ENCODE measurements around the gene CNTNAP1.

DNA sequence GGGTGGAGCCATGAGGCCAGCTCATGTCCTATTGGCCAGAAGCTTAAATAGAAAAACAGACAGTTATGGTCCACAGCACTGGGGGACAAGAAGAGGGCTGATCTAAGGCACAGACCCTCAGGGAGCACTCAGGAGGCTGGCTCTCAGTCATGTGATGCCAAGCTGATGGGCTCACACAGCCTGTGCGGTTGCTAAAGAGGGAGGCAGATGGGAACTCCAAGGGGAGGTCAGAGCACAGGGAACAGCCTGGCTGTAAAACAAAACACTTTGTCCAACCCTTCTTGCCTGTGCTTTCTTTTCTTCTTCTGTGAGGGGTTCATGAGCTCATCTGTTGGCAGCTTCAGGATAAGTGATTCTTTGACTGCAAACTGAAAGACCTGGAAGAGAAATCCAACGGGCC, 27.2 kb downstream of the CNTNAP1 start:
- TF ChIP-seq, protein P1, sequence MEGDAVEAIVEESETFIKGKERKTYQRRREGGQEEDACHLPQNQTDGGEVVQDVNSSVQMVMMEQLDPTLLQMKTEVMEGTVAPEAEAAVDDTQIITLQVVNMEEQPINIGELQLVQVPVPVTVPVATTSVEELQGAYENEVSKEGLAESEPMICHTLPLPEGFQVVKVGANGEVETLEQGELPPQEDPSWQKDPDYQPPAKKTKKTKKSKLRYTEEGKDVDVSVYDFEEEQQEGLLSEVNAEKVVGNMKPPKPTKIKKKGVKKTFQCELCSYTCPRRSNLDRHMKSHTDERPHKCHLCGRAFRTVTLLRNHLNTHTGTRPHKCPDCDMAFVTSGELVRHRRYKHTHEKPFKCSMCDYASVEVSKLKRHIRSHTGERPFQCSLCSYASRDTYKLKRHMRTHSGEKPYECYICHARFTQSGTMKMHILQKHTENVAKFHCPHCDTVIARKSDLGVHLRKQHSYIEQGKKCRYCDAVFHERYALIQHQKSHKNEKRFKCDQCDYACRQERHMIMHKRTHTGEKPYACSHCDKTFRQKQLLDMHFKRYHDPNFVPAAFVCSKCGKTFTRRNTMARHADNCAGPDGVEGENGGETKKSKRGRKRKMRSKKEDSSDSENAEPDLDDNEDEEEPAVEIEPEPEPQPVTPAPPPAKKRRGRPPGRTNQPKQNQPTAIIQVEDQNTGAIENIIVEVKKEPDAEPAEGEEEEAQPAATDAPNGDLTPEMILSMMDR (IDR thresholded peaks at IDR 0.05; ENCODE audit: low read length), result no peak
- no peak for TF ChIP-seq EZH2 (IDR thresholded peaks at IDR 0.05; ENCODE audit: borderline replicate concordance, low read length)
